NK-92 (cell line): ENCODE results near the gene PLXNB3.

ENCODE experiments used
- DNase-seq: peaks from one replicate; lab custom pipeline; 2025; ENCODE audit not compliant: unreplicated experiment; lab: John Stamatoyannopoulos, UW

PLXNB3 gene

DNA sequence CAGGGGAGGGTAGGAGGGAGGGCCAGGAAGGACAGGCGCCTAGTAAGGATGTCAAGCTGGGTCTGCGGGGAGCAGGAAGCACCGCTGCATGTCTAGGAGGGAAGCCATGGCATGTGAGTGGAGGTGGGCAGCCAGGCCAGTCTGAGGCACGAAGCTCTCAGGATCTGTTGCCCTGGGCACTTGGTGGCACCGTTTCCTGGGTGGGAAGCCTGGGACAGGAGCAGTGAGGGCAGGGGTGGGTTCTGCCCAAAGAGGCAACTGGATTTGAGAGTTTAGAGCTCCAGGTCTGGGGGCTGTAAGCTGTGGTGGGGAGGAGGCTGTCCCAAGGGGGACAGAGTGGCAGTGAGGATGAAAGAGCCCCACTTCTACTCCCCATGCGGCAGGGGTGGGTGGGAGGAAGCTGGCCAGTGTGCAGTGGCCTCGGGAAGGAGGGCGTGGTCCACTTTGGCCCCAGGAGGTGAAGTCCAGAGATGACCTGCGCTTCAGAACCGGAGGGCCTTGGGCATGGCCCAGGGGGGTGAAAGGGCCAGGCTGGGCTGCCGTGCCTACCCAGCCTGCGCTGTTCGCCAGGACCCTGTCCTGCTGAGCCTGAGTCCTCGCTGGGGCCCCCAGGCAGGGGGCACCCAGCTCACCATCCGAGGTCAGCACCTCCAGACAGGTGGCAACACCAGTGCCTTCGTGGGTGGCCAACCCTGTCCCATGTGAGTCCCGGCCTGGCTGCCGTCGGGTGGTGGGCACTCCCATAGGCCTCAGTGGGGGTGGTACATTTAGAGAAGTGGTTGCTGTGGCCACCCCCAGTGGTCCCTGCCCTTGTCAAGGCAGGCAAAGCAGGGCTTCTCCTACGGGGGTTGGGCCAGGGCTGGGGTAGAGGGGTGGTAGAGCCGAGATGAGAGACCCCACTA is 8.5 kb downstream of the PLXNB3 start:
- DNase-seq = no peak

DNA sequence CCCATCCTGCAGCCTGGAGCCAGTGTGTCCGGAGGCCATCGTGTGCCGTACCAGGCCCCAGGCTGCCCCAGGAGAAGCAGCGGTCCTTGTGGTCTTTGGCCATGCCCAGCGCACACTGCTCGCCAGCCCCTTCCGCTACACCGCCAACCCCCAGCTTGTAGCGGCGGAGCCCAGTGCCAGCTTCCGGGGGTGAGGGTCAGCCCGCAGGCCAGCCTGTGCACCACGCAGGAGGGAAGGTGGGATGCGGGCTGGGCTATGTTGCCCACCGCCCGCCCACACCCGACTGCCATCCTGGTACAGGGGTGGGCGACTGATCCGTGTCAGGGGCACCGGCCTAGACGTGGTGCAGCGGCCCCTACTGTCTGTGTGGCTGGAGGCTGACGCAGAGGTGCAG is 9.2 kb downstream of the PLXNB3 start:
- no peak for DNase-seq

- DNase-seq = no peak
Observed at GRCh38 chrX:153773741-153774575, 9.9 kb downstream of the PLXNB3 start.

DNA sequence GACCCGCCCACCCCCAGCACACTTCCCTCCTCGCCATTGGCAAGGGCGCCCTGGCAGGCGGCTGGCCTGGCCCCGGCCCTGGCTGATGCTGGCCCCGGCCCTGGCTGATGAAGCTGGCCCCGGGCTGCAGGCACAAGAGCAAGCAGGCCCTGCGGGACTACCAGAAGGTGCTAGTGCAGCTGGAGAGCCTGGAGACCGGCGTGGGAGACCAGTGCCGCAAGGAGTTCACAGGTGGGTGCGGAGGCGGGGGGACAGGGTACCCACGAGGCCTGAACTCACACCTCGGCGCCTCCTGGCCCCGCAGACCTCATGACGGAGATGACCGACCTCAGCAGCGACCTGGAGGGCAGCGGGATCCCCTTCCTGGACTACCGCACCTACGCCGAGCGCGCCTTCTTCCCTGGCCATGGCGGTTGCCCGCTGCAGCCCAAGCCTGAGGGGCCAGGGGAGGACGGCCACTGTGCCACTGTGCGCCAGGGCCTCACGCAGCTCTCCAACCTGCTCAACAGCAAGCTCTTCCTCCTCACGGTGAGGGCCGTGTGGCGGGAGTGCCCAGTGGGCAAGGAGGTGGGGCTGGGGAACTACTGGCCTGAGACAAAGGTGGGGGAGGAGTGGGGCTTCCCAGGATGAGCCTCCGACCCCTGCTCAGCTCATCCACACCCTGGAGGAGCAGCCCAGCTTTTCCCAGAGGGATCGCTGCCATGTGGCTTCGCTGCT is 10.7 kb downstream of the PLXNB3 start:
- no peak for DNase-seq

DNA sequence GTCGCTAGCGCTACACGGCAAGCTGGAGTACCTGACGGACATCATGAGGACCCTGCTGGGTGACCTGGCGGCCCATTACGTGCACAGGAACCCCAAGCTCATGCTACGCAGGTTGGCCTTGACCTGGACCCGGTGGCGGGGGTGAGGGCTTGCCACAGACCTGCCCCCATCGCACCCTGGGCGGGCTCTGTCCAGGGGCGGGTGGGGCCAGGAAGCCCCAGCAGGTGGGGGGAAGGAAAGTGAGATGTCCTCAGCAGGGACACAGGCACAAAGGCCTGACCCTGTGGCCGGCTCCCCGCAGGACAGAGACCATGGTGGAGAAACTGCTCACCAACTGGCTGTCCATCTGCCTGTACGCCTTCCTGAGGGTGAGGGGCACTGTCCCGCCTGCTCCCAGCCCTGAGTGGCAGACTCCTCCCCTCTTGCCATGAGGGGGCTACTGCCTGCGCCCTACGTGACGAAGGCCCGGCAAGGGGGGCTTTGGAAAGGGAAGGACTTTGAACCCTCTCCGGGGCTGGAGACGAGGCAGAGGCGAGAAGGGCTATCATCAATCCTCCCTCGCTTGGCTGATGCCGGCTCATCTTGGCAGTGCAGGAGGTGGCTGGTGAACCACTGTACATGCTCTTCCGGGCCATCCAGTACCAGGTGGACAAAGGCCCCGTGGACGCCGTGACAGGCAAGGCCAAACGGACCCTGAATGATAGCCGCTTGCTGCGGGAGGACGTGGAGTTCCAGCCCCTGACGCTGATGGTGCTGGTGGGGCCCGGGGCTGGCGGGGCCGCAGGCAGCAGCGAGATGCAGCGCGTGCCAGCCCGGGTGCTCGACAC is 11.5 kb downstream of the PLXNB3 start:
- no peak for DNase-seq

DNA sequence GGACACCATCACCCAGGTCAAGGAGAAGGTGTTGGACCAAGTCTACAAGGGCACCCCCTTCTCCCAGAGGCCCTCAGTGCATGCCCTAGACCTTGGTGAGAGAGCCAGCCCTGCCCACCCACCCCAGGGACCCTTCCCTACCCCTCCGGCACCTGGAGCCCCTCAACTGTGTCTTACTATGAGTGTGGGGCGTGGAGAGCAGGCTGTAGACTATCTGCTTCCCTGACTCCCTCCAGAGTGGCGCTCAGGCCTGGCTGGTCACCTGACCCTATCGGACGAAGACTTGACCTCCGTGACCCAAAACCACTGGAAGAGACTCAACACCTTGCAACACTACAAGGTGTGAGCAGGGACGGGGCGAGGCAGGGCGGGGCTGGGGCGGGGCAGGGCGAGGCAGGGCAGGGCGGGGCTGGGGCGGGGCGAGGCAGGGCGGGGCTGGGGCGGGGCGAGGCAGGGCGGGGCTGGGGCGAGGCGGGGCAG is 12.1 kb downstream of the PLXNB3 start:
- no peak for DNase-seq

DNA sequence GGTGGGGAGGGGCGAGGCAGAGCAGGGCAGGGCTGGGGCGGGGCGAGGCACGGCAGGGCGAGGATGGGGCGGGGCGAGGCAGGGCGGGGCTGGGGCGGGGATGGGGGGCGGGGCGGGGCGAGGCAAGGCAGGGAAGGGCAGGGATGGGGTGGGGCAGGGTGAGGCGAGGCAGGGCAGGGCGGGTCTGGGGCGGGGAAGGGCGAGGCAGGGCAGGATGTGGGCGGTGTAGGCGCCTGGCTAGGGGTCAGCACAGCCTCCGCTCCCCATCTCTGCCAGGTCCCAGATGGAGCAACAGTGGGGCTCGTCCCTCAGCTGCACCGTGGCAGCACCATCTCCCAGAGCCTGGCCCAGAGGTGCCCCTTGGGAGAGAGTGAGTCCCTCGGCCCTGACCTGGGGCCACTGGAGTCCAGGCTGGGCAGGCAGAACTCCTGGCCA is 12.6 kb downstream of the PLXNB3 start:
- no peak for DNase-seq

GRCh38 chrX:153777261-153778090 is 13.4 kb downstream of the PLXNB3 start:
- no peak for DNase-seq

DNA sequence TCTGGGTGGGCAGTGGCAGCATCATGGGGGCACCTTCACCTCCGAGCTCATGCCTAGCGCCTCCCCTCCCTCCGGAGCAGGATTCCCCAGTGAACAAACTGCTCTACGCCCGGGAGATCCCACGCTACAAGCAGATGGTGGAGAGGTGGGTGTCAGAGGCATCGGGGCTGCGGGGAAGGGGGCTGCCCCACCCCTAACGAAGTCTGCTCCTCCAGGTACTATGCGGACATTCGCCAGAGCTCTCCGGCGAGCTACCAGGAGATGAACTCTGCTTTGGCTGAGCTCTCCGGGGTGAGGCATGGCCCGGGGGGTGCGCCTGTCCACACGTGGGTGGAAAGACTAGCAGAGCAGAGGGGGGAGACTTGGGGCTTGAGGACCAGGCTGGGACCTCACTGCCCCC is 14.1 kb downstream of the PLXNB3 start:
- no peak for DNase-seq

- no peak for DNase-seq
Observed at GRCh38 chrX:153778684-153779101, 14.6 kb downstream of the PLXNB3 start.

GRCh38 chrX:153779891-153780677 is 16.0 kb downstream of the PLXNB3 start:
- no peak for DNase-seq

GRCh38 chrX:153780678-153781427 is 16.8 kb downstream of the PLXNB3 start, which contains the start of gene SRPK3:
Gene SRPK3 (plus strand): TSS chrX:153781041. CDS start chrX:153781087, 46 bp downstream.
- DNase-seq = no peak

- no peak for DNase-seq
Observed at GRCh38 chrX:153781428-153782047, 17.5 kb downstream of the PLXNB3 start.

- no peak for DNase-seq
Observed at GRCh38 chrX:153782313-153782712, 18.3 kb downstream of the PLXNB3 start.

DNA sequence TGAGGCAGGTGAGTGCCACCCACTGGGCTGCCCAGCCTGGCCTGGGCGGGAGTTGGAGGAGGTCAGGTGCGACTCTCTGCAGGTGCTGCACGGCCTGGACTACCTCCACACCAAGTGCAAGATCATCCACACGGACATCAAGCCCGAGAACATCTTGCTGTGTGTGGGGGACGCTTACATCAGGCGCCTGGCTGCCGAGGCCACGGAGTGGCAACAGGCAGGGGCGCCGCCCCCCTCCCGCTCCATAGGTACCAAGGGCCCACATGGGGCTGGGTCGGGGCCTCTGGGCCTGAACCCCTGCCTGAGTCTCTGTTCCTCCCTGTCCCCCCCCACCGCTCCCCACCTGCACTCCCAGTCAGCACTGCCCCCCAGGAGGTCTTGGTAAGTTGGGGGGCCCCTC is 18.8 kb downstream of the PLXNB3 start:
- DNase-seq = no peak

DNA sequence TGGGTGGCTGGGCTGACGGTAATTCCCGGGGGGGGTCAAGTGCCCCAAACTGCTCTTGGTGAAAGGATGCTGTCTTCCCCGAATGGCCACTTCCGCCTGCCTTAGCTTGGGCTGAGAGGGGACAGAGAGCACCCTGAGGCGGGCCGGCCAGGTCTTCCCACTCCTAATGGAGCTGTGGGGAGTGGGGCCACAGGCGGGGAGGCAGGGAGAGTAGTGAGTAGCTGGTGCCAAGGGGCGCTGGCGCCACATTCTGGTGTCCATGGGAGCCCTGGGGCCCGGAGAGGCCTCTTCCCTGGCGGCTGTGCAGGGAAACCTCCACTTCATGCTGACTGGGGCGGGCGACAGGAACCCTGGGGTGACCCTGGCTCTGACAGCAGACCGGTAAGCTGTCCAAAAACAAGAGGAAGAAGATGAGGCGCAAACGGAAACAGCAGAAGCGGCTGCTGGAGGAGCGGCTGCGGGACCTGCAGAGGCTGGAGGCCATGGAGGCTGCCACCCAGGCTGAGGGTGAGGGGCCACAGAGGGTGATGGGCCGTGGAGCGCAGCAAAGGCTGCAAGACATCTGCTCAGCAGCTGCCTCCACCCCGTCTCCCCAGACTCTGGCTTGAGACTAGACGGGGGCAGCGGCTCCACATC is 19.4 kb downstream of the PLXNB3 start:
- no peak for DNase-seq
